Loucy (cell line): ENCODE results near the gene KRT13.

ENCODE experiments used
- EZH2phosphoT487 ChIP-seq: fragments of 200-600 bp; IDR thresholded peaks from 2 replicates; pipeline ENCODE4 v1.6.1; 2018; ENCODE audit warnings: antibody characterized with exemption, mild to moderate bottlenecking, moderate library complexity, borderline replicate concordance
- TF ChIP-seq, protein P1 (sequence below): fragments of 200-600 bp; sonication (generic); conservative IDR thresholded peaks from 2 replicates; pipeline ENCODE4 v1.5.1; 2014; ENCODE audit warnings: mild to moderate bottlenecking, antibody characterized with exemption, low read length

DNA sequence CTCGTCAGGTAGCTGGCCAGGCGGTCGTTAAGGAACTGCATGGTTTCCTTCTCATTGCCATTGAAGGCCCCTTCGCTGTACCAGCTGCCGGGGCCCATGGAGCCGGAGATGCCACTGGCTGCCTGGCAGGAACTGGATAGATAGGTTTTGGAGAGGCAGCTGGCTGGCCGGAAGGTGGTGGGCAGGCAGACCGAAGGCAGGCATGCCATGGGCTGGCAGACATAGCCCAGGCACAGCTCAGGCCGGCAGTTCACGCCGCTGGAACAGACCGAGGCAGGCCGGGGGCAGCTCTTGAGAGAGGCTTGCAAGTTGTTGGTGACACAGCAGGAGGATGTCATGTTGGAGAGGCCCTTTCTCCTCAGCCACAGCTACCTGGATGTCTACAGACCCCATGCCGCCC is 38.4 kb downstream of the KRT13 start, which contains the start of gene KRT32:
- TF ChIP-seq, protein P1, sequence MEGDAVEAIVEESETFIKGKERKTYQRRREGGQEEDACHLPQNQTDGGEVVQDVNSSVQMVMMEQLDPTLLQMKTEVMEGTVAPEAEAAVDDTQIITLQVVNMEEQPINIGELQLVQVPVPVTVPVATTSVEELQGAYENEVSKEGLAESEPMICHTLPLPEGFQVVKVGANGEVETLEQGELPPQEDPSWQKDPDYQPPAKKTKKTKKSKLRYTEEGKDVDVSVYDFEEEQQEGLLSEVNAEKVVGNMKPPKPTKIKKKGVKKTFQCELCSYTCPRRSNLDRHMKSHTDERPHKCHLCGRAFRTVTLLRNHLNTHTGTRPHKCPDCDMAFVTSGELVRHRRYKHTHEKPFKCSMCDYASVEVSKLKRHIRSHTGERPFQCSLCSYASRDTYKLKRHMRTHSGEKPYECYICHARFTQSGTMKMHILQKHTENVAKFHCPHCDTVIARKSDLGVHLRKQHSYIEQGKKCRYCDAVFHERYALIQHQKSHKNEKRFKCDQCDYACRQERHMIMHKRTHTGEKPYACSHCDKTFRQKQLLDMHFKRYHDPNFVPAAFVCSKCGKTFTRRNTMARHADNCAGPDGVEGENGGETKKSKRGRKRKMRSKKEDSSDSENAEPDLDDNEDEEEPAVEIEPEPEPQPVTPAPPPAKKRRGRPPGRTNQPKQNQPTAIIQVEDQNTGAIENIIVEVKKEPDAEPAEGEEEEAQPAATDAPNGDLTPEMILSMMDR = no peak
- TF ChIP-seq EZH2phosphoT487 = no peak
